H4 (cell line): ENCODE data around the gene TSPAN32. TPM values are rescaled to one million over a fixed set of nuclear protein-coding genes. Genes with fewer than 3 reads are reported as not detected.
"Not testable (repeated sequence)": the region's sequence is repeated elsewhere in the genome, so short reads cannot be mapped to it uniquely, and the experiment has no call there.

ENCODE experiments used
- DNase-seq: peaks from one replicate; pipeline ENCODE4 v3.0.0-alpha.2; 2015; ENCODE audit warnings: low spot score
- total RNA-seq: library from RNA; depleted of rRNA; stranded (reverse); fragments of >200 nt; shearing (Covaris generic); gene quantifications from 2 replicates; pipeline ENCODE4 v1.2.3, GENCODE V29; 2014

The TSPAN32 gene
- total RNA-seq, 1 experiment from 2014 or later: 0.81 TPM

DNA sequence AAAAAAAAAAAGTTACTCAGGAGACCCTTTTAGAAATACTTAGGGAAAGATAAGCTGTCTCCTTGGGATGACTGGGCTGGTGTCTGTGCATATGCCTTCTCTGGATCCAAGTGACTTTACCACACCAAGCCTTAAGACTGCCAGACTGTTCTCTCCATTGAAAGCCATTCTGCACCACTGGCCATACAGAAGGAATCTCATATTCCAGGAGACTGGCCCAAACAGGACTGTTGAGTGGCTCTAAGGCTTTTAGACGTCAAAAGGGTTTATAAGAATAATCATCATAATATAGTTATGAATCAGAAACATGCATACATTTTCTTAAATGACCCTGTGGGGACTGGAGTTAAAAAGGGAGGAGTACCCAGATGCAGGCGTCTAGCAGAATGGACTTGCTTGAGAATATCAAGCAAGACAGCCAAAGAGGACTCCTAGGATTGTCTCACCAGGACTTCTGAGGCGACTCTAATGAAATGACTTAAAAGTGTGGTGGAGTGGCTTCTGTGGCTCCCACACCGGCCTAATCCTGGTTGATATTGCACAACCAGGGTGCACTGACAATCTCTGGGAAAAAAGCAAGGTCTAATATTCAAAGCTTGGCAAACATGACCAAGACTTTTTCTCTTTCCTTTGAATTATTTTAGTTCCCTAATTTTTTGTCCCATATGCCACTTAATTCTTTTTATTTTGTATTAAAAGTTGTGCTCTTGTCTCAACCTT is 31.8 kb downstream of the TSPAN32 start:
- not testable (repeated sequence) for DNase-seq

DNA sequence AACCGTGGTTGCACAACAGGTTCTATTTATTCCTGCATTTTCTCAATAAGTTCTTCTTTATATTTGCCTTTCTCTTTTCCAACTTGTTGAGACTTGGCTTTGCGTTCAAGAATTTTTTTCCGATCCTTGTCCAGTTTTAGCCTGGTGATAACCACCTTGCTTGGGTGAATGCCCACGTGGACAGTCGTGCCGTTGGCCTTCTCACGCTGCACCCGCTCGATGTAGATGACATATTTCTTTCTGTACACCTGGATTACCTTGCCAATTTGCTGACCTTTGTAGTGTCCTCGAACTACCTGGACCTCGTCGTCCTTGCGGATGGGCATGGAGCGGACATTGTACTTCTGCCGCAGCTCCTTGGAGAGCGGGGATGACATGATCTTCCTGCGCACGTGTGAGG is 33.5 kb downstream of the TSPAN32 start:
- not testable (repeated sequence) for DNase-seq

DNA sequence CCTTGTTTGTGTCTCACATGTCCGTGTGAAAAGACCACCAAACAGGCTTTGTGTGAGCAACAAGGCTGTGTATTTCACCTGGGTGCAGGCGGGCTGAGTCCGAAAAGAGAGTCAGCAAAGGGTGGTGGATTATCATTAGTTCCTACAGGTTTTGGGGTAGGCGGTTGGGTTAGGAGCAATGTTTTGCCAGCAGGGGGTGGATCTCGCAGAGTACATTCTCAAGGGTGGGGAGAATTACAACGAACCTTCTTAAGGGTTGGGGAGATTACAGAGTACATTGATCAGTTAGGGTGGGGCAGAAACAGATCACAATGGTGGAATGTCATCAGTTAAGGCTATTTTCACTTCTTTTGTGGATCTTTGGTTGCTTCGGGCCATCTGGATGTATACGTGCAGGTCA is 36.9 kb downstream of the TSPAN32 start:
- DNase-seq: not testable (repeated sequence)

DNA sequence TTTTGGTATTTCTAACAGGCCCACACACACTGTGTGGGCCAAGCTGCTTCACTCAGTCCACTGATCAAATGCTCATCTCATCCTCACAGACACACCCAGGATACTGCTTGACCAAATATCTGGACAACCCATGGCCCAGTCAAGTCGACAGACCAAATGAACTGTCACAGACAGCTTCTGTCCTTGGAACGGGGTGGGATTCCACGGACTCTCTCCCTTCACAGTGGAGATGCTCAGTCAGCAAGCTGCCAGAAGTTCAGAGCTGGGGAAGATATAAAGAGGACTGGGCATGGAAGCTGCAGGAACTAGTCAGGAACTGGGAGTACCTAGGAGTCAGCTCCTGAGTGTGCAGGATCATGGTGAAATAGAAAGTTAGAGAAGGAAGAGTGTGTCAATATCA is 40.7 kb downstream of the TSPAN32 start:
- DNase-seq: no peak

DNA sequence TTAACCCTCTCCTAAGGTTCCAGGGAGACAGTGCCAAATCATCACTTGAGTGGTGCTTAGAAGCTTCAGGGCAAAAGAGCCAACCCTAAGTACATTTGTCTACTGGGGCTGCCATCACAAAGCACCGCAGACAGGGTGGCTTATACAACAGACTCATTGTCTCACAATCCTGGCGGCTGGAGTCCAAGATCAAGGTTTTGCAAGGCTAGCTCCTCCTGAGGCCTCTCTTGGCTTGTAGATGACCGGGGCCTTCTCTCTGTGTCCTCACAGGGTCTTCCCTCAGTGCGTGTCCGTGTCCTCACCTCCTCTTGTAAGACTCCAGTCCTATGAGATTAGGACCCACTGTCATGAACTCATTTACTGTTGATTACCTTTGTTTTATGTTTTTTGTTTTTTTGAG is 41.2 kb downstream of the TSPAN32 start:
- no peak for DNase-seq

DNA sequence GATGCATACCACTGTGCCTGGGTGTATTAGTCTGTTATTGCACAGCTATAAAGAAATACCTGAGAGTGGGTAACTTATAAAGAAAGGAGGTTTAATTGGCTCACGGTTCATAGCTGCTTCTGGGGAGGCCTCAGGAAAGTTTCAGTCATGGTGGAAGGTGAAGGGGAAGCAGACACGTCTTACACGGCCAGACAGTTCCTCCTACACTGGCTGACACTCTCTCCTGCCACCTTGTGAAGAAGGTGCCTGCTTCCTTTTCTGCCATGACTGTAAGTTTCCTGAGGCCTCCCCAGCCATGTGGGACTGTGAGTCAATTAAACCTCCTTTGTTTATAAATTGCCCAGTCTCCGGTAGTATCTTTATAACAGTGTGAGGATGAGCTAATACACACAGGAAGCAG is 41.7 kb downstream of the TSPAN32 start:
- DNase-seq: no peak

DNA sequence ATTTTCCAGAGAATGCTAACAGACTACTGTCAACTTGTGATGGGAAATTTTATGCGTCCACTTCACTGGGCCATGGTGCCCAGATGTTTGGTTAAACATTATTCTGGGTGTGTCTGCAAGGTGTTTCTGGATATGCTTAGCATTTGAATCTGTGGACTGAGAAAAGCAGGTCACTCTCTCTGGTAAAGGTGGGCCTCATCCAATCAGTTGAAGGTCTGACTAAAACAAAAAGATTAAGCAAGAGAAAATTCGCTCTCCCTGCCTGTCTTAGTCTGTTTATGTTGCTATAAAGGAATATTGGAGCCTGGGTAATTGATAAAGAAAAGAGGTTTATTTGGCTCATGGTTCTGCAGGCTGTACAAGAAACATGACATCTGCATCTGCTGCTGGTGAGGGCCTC is 43.2 kb downstream of the TSPAN32 start:
- no peak for DNase-seq

DNA sequence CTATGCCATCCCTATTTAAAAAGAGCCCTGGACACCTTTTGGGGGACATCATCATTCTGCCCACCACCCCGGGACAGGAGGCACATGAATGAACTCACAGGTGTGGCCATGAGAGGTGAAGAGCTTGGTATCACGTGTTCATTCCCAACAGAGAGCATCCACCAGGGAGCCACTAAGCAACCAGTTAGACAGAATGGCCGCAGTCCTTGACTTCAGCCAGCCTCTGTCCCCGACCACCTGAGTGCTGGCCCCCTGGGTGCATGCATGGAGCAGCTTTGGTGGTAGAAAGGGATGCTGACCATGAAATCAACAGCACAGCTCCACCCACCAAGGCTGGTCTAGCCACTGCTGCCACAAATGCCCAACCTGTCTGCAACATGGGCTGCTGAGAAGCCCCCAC is 44.2 kb downstream of the TSPAN32 start:
- no peak for DNase-seq

DNA sequence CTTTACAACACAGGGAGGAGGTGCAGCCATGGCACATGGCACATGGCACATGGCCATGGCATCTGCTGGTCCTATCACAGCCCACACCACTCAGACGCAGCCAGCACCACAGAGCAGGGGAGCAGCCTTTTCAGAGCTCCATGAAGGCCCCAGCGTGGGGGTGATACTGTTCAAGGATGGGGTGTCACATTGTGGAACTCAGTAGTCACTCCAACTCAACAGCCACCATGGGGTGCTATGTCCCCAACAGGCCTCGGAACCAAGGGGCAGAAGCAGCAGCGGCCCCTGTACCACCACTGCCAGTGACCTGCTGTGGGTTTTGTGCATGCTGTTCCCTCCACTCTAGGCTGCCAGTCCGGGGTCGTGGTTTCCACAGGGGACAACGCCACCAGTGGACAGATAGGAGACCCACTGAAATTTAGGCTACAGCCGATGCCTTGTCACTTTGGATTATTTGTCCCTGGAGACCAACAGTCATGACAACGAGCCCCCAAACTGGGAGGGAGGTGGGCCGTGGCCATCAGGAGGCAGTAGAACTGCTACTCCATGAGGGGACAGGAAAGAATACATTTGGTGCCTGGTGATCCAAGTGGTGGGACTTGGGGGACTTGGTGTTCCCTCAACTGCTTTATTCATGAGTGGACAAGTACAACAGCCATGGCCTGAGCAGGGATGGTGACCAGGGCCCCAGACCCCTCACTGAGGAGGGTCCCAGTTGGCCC is 44.9 kb downstream of the TSPAN32 start:
- DNase-seq: no peak

DNA sequence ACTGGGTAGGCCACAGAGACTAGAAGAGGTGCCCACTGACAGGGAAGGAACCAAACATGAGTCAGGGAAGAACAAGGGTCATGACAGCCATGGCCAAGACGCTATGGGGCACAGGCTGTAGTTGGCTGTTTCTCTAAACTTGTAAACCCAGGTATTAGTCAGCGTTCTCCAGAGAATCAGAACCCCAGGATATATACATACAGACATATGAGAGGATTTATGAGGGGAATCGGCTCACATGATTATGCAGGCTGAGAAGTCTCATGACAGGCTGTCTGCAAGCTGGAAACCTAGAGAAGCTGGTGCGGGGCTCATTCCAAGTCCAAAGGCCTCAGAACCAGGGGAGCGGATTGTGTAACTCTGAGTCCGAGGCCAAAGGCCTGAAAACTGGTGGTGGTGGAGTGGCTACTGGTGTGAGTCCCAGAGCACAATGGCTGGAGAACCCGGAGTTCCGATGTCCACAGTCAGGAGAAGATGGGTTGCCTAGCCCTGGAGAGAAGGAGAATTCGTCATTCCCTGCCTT is 45.6 kb downstream of the TSPAN32 start:
- DNase-seq: no peak

DNA sequence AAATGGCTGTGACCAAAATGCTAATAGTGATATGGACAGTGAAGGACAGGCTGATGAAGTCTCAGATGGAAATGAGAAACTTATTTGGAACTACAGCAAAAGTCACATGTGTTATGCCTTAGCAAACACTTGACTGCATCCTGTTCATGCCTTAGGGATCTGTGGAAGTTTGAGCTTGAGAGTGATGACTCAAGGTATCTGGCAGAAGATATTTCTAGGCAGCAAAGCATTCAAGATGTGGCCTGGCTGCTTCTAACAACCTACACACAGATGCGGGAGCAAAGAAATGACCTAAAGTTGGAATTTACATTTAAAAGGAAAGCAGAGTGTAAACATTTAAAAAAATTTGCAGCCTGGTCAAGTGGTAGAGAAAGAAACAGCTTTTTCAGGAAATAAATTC is 47.2 kb downstream of the TSPAN32 start:
- DNase-seq: no peak

DNA sequence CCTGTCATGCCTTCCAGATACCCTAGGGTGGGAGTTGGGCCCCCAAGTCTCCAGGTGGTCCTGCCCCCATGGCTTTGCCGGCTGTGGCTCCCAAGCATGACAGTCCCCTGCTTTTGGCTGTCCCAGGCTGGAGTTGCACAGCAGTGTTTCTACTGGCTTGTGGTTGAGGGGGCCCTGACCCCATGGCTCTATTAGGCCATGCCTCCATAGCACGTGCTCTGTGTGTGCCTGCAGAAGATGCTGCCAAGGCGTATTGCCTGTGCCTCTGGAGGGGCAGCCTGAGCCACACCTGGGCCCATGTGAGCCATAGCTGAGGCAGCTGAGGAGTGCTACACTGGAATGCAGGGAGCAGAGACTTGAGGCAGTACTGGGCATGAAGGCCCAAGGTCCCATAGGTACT is 49.9 kb downstream of the TSPAN32 start:
- no peak for DNase-seq

DNA sequence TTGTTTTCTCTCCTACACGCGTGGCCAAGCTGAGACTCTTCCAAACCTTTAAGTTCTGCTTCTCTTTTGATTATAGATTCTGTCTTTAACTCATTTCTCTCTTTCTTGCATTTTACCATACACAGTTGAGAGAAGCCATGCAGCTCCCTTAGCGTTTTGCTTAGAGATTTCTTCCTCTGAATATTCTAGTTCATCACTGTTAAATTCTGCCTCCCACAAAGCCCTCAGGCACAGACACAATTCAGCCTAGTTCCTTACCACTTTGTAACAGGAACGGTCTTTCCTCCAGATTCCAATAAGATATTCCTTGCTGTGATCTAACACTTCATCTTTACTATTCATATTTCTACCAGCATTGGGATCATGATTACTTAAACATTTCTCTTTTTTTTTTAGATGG is 50.6 kb downstream of the TSPAN32 start:
- DNase-seq: no peak

DNA sequence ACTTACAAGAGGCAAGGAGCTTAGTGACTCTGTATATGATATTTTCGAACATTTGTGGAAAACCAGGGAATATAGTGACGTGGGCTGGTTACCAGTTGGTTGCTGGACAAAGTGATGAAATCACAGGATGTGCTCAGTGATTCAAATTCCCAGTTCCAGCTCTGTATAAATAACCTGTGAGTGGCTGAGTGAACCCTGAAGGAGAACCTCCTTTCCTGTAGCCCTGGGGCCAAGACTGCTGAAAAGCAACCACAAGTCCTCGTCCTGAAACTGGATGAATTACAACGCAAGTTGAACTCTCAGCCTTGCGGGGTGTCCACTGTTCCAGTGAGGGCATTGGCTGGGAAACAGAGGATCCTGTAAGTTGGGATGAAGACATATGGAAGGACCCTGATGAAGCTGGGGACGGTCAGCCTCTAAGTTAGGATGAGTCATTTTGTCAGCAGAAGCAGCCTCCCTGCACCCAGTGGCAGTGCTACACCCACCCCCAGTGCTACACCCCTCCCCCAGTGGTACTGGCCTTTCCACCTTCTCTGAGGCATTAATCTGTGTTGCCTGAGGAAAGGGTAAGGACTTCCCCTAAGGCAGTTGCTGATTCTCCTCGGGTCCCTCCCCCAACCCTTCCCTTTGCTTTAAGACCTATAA is 53.3 kb downstream of the TSPAN32 start:
- peak; percentile 45 for DNase-seq

DNA sequence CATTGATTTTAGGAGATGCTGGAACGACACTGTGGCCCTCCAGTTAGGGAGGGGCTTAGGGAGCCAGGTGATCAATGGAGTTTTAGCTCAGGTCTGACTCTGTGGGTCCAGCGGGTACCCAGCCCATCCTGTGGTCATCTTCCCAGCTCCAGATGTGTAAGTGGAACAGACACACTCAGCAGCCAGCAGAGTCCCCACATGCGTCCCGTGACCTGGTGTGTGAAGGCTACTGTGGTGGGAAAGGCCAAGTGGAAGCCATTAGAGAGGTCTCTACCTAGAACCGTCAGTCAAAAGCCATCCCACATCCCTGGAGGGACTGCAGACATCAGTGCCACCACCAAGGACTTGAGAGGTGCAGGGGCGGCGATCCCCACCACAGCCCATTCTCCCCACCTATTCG is 55.4 kb downstream of the TSPAN32 start:
- no peak for DNase-seq

DNA sequence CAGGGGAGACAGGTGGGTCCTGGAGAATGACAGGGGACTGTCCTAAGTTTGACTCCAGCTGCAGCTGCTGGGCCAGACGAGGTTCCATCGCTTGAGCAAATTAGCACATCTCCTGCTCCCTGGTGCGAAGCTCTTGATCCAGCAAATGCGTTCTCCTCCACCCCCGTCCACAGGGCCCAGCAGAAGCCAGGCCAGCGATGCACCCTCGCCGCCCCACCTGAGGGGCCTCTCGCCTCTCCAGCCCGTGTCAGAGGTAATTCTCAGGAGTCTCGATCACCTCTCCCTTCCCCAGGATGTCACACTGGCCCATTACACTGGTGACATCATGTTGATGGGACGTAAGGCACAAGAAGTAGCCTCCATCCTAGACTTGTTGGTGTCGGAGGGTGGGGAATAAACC is 55.8 kb downstream of the TSPAN32 start:
- DNase-seq: not testable (repeated sequence)

DNA sequence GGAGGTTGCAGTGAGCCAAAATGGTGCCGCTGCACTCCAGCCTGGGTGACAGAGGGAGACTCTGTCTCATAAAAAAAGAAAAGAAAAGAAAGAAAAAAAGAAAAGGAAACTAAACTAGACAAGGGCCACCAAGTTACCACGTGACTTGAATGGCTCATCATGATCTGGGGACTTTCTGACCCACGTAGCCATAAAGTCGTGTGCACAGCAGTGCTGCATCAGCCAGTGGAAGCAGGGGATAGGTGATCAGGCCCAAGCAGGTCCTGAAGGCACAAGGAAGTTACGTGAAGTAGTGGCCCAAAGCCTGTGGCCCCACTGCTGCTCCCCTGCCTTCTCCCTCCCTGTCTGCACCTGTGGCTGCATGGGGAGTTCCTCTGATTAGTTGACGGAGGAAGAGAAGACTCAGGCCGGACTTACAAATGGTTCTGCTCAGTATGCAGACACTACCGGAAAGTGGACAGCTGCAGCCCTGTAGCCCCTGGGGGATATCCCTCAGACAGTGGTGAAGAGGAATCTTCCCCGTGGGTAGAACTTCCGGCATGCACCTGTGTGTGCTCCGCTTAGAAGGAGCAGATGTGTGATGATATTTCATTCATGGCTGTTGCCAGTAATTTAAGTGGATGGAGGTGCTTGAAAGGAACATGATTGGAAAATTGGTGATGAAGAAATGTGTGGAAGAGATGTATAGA is 57.1 kb downstream of the TSPAN32 start:
- DNase-seq: no peak

DNA sequence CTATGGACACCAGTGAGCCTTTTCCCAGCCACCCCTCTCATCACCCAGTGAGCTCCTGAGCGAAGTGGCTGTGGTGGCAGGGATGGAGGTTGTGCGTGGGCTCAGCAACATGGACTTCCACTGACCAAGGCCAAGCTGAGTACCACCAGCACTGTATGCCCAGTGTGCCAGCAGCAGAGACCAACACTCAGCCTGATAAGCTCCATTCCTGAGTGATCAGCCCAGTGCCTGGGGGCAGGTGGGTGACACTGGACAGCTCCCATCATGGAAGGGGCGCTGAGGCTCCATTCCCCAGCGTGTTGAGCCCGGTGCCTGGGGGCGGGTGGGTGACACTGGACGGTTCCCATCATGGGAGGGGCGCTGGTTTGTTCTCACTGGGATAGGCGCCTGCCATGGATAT is 57.7 kb downstream of the TSPAN32 start:
- DNase-seq: no peak

DNA sequence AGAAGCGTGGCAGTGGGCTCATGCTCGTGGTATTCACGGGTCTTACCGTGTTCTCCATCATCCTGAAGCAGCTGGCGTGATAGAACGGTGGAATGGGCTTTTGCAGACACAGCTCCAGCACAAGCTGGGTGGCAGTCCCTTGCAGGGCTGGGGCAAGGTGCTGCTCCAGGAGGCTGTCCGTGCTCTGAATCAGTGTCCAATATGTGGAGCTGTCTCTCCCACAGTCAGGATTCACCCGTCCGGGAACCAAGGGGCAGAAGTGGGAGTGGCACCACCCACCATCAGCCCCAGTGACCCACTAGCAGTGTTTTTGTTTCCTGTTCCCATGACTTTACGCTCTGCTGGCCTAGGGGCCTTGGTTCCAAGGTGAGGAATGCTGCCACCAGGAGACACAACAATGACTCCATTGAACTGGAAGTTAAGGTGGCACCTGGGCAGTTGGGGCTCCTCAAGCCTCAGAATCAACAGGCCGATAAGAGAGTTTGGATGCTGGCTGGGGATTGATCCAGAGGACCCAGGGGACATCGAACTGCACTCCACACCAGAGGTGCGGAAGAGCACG is 58.3 kb downstream of the TSPAN32 start:
- no peak for DNase-seq

DNA sequence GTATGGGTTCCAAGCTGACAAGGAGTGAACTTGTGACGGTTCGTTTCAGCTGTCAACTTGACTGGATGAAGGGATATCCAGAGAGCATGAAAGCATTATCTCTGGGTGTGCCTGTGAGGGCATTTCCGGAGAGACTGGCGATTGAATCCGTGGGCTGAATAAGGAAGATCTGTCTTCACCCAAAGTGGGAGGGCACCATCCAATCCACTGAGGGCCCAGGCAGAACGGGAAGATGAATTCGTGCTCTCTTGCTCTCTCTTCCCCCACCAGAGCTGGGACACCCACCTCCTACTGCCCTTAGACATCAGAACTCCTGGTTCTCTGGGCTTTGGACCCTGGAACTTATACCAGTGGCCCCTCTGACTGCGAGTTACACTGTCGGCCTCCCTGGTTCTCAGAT is 59.8 kb downstream of the TSPAN32 start:
- no peak for DNase-seq

DNA sequence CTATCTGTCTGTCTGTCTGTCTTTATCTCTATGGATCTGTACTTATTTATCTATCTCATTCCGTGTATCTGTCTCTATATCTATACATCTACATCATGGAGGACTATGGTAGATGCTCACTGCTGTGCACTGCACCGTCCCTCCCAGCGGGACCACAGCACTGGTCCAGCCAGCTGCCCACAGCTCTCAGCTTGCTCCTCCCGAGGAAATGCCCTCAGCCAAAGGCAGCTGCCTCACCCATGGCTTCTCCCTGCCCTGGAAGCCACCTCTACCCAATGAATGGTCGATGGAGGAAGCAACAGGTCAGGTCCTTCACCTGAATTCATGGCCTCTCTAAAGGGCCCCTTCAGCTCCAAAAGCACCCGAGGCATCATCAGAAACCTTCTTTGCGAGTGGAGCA is 60.6 kb downstream of the TSPAN32 start:
- DNase-seq: no peak

DNA sequence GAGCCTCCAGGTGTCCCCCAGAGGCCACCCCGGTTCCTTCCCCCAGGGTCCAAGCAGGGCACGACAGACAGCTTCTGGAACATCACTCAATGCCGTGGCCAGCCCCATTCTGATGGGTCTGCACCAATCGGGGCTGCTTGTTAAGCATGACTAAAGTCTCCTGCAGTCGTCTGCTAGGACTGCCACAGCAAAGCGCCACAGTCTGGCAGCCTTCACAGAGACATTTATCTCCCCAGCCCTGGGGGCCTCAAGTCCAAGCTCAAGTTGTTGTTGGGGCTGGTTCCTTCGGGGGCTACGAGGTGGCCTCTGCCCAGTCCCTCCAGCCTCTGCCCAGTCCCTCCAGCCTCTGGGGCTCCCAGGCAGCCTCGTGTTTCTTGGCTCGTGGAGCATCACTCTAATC is 61.3 kb downstream of the TSPAN32 start:
- DNase-seq: no peak
